ENCODE results near the gene TM9SF1. TPM values are rescaled to one million over a fixed set of nuclear protein-coding genes. Genes with fewer than 3 reads are reported as not detected.
A peak's percentile ranks its signal among the peaks of the same experiment; 100 is the strongest.

TM9SF1 gene
- total RNA-seq = 54.4 and 84.1 TPM in 2 replicates

- peak within 1 kb of the TSS; percentile 74 for H3K4me3 ChIP-seq (ENCODE audit: low read depth, low read length)
- TF ChIP-seq, protein P1, sequence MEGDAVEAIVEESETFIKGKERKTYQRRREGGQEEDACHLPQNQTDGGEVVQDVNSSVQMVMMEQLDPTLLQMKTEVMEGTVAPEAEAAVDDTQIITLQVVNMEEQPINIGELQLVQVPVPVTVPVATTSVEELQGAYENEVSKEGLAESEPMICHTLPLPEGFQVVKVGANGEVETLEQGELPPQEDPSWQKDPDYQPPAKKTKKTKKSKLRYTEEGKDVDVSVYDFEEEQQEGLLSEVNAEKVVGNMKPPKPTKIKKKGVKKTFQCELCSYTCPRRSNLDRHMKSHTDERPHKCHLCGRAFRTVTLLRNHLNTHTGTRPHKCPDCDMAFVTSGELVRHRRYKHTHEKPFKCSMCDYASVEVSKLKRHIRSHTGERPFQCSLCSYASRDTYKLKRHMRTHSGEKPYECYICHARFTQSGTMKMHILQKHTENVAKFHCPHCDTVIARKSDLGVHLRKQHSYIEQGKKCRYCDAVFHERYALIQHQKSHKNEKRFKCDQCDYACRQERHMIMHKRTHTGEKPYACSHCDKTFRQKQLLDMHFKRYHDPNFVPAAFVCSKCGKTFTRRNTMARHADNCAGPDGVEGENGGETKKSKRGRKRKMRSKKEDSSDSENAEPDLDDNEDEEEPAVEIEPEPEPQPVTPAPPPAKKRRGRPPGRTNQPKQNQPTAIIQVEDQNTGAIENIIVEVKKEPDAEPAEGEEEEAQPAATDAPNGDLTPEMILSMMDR (conservative IDR thresholded peaks at IDR 0.05; ENCODE audit: low read depth, low read length) = no peak
- no peak for DNase-seq (ENCODE audit: low read depth)
These were observed at the start of gene TM9SF1 for GRCh38 chr14:24195186-24196070. Gene TM9SF1 (minus strand): TSS chr14:24195441. CDS start chr14:24195019, 422 bp downstream.

- peak overlapping the region; percentile 83 for H3K4me3 ChIP-seq (ENCODE audit: low read depth, low read length)
- TF ChIP-seq, protein P1 (conservative IDR thresholded peaks at IDR 0.05; ENCODE audit: low read depth, low read length) = no peak
- no peak for DNase-seq (ENCODE audit: low read depth)
These were observed 48.1 kb upstream of the TM9SF1 start for GRCh38 chr14:24243336-24243836.

DNA sequence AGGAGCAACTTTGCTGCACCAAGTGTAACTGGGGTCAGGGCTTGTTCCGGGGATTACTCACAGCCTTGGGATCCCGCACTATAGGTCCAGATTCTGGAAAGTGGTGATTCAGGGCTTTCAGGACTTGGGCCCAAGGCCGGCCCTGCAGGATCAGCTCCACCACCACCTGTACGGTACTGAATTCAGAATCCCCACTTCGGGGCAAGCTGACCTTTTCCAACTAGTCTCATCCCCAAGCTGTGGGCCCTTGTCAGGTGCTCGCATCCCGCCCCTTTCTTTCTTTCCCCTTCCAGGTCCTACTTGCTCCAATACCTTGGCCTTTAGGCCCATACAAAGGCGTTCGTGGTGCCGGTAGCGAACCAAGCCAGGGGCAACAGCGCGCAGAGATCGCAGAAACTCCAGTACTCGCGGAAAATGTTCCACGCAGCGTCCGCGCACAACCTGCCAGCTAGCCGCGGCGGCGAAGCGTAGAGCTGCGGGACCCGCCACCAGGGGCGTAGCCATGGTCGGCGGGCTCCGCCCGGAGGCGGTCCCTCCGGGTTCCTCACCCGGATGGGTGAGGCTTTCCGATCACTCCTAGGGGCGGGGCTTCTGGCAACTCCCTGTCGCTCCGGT lies 46.7 kb upstream of the TM9SF1 start:
- no peak for DNase-seq (ENCODE audit: low read depth)
- TF ChIP-seq, protein P1 (conservative IDR thresholded peaks at IDR 0.05; ENCODE audit: low read depth, low read length) = peak; percentile 55
- H3K4me3 ChIP-seq (ENCODE audit: low read depth, low read length) = peak overlapping the region; percentile 83

- no peak overlapping the region for H3K4me3 ChIP-seq (ENCODE audit: low read depth, low read length)
- TF ChIP-seq, protein P1 (conservative IDR thresholded peaks at IDR 0.05; ENCODE audit: low read depth, low read length) = no peak
- no peak for DNase-seq (ENCODE audit: low read depth)
These were observed 45.1 kb upstream of the TM9SF1 start for GRCh38 chr14:24240110-24240918.

DNA sequence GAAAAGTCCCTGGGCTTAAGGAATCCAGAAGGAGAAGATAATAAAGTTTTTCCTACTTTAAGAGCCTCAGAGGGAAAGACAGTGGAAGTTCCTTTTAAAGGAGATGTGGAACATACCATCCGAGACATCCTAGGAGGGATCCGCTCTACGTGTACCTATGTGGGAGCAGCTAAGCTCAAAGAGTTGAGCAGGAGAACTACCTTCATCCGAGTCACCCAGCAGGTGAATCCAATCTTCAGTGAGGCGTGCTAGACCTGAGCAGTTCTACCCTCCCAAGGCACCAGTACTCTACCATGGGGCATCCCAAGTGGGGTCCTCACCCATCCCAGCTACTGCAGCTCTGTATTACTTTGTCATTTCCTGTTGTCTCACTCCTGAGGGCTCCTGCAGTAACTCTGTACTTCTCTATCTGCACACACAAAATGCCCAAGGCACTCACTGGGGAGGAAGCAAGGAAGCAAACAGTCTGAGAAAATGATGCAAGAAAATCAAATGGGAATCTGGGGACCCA lies 43.3 kb upstream of the TM9SF1 start:
- TF ChIP-seq, protein P1 (conservative IDR thresholded peaks at IDR 0.05; ENCODE audit: low read depth, low read length) = no peak
- DNase-seq (ENCODE audit: low read depth) = no peak

DNA sequence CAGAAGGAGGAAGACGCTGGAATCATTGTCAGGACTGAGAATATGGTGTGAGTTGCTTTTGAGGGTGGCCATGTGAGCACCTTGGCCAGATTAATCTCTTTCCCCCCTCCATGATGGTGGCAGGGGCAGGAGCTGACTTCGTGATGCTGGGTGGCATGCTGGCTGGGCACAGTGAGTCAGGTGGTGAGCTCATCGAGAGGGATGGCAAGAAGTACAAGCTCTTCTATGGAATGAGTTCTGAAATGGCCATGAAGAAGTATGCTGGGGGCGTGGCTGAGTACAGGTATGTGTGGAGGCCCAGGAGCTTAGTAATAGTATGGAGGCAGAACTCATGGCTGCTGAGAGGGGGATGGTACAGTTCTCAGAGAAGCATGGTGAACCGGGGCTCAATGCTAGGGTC lies 42.9 kb upstream of the TM9SF1 start:
- no peak for DNase-seq (ENCODE audit: low read depth)
- no peak overlapping the region for H3K4me3 ChIP-seq (ENCODE audit: low read depth, low read length)
- TF ChIP-seq, protein P1 (conservative IDR thresholded peaks at IDR 0.05; ENCODE audit: low read depth, low read length) = no peak

More for the DNA sequence above, 43.3 kb upstream of the TM9SF1 start:
- H3K4me3 ChIP-seq (ENCODE audit: low read depth, low read length) = no peak overlapping the region

Measured in epithelial cell of proximal tubule (primary cell).